HEK293 (cell line): ENCODE results near the gene FAM229A.

Experiments used
- CTCF ChIP-seq: fragments of 450-650 bp; formaldehyde crosslinking; IDR thresholded peaks from 2 replicates; pipeline ENCODE4 v1.5.1; 2016; ENCODE audit warnings: missing biosample characterization, missing genetic modification characterization
- GLIS2 ChIP-seq: fragments of 450-650 bp; formaldehyde crosslinking; IDR thresholded peaks from 2 replicates; pipeline ENCODE4 v1.5.1; 2016; ENCODE audit warnings: missing biosample characterization, missing genetic modification characterization
- PRDM6 ChIP-seq: fragments of 450-650 bp; formaldehyde crosslinking; IDR thresholded peaks from 2 replicates; pipeline ENCODE4 v1.5.1; 2017; ENCODE audit warnings: missing biosample characterization, missing genetic modification characterization
- TCF7L2 ChIP-seq: IDR thresholded peaks from 2 replicates; pipeline ENCODE4 v1.6.1; 2011; ENCODE audit warnings: low read depth, mild to moderate bottlenecking, inconsistent platforms, low read length, moderate library complexity, borderline replicate concordance
- ZNF514 ChIP-seq: fragments of 450-650 bp; formaldehyde crosslinking; IDR thresholded peaks from 2 replicates; pipeline ENCODE4 v1.5.1; 2016; ENCODE audit warnings: missing biosample characterization, missing genetic modification characterization
- TF ChIP-seq, protein P1 (sequence below): fragments of 450-650 bp; formaldehyde crosslinking; IDR thresholded peaks from 2 replicates; pipeline ENCODE4 v1.5.1; 2016; ENCODE audit warnings: missing biosample characterization, missing genetic modification characterization

GRCh38 chr1:32352239-32352745, 10.0 kb downstream of the FAM229A start:
- no peak for TF ChIP-seq TCF7L2
- TF ChIP-seq CTCF (tag by site-specific recombination): no peak
- TF ChIP-seq, protein P1, sequence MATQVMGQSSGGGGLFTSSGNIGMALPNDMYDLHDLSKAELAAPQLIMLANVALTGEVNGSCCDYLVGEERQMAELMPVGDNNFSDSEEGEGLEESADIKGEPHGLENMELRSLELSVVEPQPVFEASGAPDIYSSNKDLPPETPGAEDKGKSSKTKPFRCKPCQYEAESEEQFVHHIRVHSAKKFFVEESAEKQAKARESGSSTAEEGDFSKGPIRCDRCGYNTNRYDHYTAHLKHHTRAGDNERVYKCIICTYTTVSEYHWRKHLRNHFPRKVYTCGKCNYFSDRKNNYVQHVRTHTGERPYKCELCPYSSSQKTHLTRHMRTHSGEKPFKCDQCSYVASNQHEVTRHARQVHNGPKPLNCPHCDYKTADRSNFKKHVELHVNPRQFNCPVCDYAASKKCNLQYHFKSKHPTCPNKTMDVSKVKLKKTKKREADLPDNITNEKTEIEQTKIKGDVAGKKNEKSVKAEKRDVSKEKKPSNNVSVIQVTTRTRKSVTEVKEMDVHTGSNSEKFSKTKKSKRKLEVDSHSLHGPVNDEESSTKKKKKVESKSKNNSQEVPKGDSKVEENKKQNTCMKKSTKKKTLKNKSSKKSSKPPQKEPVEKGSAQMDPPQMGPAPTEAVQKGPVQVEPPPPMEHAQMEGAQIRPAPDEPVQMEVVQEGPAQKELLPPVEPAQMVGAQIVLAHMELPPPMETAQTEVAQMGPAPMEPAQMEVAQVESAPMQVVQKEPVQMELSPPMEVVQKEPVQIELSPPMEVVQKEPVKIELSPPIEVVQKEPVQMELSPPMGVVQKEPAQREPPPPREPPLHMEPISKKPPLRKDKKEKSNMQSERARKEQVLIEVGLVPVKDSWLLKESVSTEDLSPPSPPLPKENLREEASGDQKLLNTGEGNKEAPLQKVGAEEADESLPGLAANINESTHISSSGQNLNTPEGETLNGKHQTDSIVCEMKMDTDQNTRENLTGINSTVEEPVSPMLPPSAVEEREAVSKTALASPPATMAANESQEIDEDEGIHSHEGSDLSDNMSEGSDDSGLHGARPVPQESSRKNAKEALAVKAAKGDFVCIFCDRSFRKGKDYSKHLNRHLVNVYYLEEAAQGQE (tag by site-specific recombination): no peak
- TF ChIP-seq GLIS2 (tag by site-specific recombination): 0 out of 2 replicates have a peak, but pooled peaks have one; percentile 16
- no peak for TF ChIP-seq ZNF514
- TF ChIP-seq PRDM6: no peak
